ENCODE data around the gene CREBRF.
"Not testable (repeated sequence)": the region's sequence is repeated elsewhere in the genome, so short reads cannot be mapped to it uniquely, and the experiment has no call there.

CREBRF gene

DNA sequence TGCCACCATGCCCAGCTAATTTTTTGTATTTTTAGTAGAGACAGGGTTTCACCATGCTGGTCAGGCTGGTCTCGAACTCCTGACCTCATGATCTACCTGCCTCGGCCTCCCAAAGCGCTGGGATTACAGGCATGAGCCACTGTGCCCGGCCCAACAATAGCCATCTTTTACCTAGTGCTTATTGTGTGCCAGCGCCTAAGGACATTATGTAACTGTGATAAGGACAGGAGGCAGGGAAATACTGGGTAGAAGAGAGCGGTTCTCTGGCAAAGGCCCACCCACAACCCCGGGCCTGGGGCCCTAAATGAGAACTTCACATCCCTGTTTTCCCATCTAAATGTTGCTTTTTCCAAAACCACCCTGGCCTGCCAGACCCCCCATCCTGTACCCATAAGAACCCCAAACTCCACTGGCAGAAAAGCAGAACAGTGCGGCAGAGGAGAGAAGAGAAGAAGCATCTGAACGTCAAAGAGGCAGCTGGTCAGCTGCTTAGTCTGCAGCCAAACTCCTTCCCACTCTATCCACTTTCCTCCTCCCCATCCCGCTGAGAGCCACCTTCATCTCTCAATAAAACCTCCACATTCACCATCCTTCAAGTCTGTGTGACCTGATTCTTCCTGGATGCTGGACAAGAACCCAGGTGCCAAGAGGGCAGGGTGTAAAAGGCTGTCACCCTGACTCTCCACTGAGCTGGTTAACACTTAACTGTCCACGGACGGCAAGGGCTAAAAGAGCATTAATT is 8.9 kb upstream of the CREBRF start:
- CTCF ChIA-PET, H3K4me1 Mint-ChIP-seq: not testable (repeated sequence)

DNA sequence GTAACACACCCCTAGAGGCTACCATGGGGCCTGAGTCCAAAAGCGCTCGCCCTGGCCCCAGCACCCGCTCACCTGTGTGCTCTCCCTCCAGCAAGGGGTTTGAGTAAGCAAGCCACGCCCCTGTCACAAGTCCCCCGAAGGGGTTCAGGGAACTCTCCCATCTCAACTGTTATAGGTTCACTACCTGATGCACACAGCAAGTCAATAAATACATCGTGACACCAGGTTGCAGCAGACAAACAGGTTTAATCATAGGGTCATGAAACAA is 8.4 kb upstream of the CREBRF start:
- H3K4me3 Mint-ChIP-seq = no peak overlapping the region
- H3K4me1 Mint-ChIP-seq = peaks cover 4% of the 10 kb centered on the region
- H3K27me3 Mint-ChIP-seq = peaks cover 10% of the 10 kb centered on the region
- CTCF ChIA-PET = no interaction called here
- no peaks in the 10 kb centered on the region for H3K36me3 Mint-ChIP-seq
- no peak overlapping the region for H3K27ac Mint-ChIP-seq
- no peaks in the 10 kb centered on the region for H3K9me3 Mint-ChIP-seq
- DNase-seq = no peak

More for the DNA sequence above, 8.9 kb upstream of the CREBRF start:
- not testable (repeated sequence) for H3K4me3 Mint-ChIP-seq, H3K27ac Mint-ChIP-seq, H3K36me3 Mint-ChIP-seq, DNase-seq, H3K9me3 Mint-ChIP-seq, H3K27me3 Mint-ChIP-seq

DNA sequence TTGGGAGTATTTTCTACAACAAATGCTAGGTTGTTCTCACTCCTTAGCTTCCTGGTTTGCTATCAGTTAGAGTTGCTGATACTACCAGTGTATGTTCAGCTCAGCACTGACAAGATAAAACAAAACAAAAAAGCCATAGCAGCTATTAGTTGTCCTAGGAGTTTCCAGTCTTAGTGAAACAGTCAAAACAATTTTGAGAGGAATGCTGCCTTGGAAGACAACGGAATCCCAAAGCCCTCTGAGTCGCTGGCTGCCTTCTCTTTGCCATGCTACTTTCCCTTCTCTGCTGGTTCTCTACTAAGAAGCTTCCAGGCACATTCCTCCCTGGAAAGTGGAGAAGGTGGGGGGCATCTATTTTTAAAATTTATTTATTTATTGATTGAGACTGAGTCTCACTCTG is 5.4 kb upstream of the CREBRF start:
- peaks cover 10% of the 10 kb centered on the region for H3K27me3 Mint-ChIP-seq
- no peak overlapping the region for H3K27ac Mint-ChIP-seq
- no peak overlapping the region for H3K4me3 Mint-ChIP-seq
- no peak for DNase-seq
- no peaks in the 10 kb centered on the region for H3K36me3 Mint-ChIP-seq
- CTCF ChIA-PET = interaction anchor here (1.1 kb wide), 1 partner anchor 15 kb away, joined by 3 read pairs; no protein-coding TSS in a partner anchor
- H3K4me1 Mint-ChIP-seq = peaks cover 27% of the 10 kb centered on the region
- no peaks in the 10 kb centered on the region for H3K9me3 Mint-ChIP-seq

DNA sequence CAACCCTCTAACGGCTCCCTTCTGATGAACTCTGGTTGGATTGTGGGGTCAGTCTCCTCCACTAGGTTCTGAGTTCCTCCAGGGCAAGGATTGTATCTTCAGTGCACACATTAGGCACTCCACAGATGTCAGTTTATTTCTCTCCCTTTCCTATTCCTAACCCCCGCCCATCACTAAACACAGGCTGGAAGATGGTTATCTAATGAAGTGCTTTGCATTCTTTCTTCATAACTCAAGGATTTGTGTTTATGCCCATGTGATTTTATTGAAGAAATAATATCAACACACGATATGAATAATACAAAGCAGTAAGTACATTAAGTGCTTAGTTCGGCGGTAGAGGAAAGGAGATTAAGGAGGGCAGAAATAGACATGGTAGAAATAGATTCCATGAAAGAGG is 4.4 kb upstream of the CREBRF start:
- no peak overlapping the region for H3K4me3 Mint-ChIP-seq
- H3K27ac Mint-ChIP-seq = no peak overlapping the region
- CTCF ChIA-PET = no interaction called here
- peaks cover 29% of the 10 kb centered on the region for H3K4me1 Mint-ChIP-seq
- H3K36me3 Mint-ChIP-seq = no peaks in the 10 kb centered on the region
- no peaks in the 10 kb centered on the region for H3K9me3 Mint-ChIP-seq
- DNase-seq = no peak
- peaks cover 10% of the 10 kb centered on the region for H3K27me3 Mint-ChIP-seq

DNA sequence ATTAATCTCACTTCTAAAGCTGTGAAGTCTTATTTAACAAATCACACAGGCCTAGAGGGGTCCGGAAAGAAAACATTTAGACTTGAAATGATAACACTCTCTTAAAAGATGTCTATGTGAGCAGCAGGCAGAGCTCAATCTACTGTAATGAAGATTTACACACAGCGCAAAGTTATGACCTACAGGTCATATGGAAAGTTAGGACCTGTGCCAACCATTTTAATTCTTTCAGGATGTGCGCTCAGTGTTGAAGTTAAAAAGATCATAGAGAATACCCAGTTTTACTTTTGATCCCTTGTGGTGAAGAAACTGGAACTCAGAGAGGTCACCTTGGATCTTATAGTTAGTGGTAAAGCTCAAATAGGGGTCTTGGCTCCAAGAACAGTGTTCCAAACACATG is 3.1 kb upstream of the CREBRF start:
- Mint-ChIP-seq H3K4me3 (no peak overlapping the region), H3K27ac (no peak overlapping the region), H3K36me3 (no peaks in the 10 kb centered on the region), H3K9me3 (no peaks in the 10 kb centered on the region), H3K4me1 (peaks cover 35% of the 10 kb centered on the region), H3K27me3 (peaks cover 10% of the 10 kb centered on the region)
- CTCF ChIA-PET = no interaction called here
- DNase-seq = no peak

DNA sequence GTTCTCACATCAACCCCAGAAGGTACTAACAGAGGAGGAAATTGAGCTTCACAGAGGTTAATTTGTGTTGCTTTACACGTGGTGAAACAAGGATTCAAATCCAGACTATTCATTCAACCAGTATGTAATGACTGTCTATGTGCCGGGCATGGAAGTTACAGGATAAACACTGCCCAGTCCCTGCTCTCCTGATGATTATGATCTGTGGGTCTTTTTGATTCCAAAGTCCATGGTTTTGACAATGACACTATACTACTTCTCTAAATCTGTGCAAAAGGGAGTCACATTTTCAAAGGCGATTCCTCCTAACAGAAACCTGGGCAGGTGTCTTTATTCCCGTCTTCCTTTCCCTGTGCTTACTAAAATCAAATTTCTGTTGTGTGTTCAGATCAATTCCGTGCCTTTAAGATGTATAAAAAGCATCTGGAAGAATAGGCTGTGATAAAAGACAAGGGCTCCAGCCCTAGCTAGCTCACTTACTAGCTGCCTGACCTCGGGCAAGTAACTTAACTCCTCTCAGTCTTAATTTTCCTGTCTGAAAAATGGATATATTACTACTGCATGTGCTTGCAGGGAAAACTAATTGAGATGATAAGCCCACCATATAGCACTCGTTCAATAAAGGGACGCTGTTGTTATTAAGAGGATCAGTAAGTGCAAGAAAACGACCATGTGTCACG is 970 bp upstream of the CREBRF start:
- Mint-ChIP-seq H3K9me3 (no peaks in the 10 kb centered on the region), H3K27me3 (peaks cover 6% of the 10 kb centered on the region), H3K4me3 (peak overlapping the region; percentile 75), H3K4me1 (peaks cover 44% of the 10 kb centered on the region), H3K27ac (peak overlapping the region; percentile 85), H3K36me3 (peaks cover 4% of the 10 kb centered on the region)
- no peak for DNase-seq
- CTCF ChIA-PET = interaction anchor here (1.4 kb wide), 1 partner anchor 45 kb away, joined by 5 read pairs; no protein-coding TSS in a partner anchor

DNA sequence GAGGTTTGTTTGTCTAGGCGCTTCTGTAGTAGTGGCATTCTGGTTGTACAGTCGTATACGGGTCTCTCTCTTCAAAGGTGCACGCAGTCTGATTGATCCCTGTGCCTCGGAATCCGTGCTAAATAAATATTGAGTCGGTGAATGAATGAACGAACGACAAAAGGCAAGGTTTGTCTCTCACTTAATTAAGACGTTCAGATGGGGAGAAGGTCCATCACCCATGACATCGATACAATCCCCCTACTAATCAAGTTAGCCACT is 500 bp upstream of the CREBRF start:
- CTCF ChIA-PET = no interaction called here
- Mint-ChIP-seq H3K4me1 (peaks cover 44% of the 10 kb centered on the region), H3K36me3 (peaks cover 4% of the 10 kb centered on the region), H3K27ac (peak overlapping the region; percentile 85), H3K9me3 (no peaks in the 10 kb centered on the region), H3K27me3 (peaks cover 6% of the 10 kb centered on the region), H3K4me3 (peak overlapping the region; percentile 75)
- no peak for DNase-seq

DNA sequence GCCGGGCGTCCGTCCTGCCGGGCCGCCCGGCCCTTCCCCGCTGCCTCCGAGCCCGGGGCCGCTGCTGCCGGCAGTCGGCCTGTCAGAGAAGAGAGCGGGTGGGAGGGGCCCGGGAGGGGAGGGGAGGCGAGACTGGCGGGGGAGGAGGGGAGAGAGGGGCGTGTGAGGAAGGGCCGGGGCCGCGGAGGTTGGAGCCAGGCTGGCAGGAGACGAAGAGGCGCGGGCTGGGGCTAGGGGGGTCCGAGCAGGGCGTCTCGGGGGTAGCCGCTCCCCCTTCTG is 570 bp downstream of the CREBRF start:
- H3K4me1 Mint-ChIP-seq = peaks cover 46% of the 10 kb centered on the region
- H3K36me3 Mint-ChIP-seq = peaks cover 4% of the 10 kb centered on the region
- no peak for DNase-seq
- no peaks in the 10 kb centered on the region for H3K27me3 Mint-ChIP-seq
- CTCF ChIA-PET = interaction anchor here (1.8 kb wide), 1 partner anchor 72 kb away, joined by 10 read pairs; the partner anchor contains the start of gene ATP6V0E1
- H3K4me3 Mint-ChIP-seq = peak overlapping the region; percentile 95
- H3K9me3 Mint-ChIP-seq = no peaks in the 10 kb centered on the region
- H3K27ac Mint-ChIP-seq = peak overlapping the region; percentile 96

DNA sequence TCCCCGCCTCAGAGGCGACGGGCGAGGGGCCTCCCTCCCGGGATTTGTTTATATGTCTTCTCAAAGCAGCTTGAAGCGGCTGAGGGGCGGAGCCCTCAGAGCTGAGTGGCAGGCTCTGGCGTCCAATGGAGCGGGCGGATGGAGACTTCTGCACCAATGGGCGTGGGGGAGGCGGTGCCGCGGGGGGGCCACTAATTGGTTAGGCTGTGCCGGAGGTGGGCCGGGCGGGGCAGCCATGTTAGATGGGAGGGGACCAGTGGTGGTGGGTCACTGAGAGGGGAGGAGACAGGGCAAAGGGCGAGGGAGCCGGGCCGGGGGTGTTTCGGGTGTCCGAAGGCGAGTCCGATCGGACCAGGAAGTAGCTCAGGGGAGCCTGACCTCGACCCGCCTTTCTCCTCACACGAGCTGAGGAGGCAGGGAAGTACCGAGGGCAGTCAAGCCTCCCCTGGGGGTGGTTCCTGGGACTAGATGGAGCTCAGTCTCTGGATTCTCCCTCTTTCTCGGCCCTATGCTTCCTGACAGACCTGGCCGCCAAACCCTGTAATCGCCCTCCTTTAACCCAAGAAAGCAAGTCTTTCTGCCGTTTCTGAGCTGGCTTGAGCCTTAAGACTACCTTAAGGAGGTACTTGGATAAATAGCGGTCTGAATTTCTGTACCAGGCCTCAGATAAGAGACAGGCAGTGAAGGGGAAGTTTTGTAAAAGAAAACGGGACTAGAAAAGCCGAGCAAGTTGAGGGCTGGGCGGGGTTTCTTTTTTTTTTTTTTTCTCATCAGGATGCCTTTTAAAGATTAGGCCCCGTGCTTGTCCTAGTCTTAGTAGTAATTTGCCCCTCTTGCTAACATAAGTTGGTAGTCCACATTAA is 1.1 kb downstream of the CREBRF start:
- H3K27me3 Mint-ChIP-seq = no peaks in the 10 kb centered on the region
- H3K4me3 Mint-ChIP-seq = peak overlapping the region; percentile 95
- peak; percentile 100 for DNase-seq
- H3K9me3 Mint-ChIP-seq = no peaks in the 10 kb centered on the region
- H3K36me3 Mint-ChIP-seq = peaks cover 4% of the 10 kb centered on the region
- CTCF ChIA-PET = interaction anchor here (0.8 to 1.8 kb wide), 3 partner anchors 73 to 275 kb away, joined by 3 to 10 read pairs (median 3); partner anchors contain the start of gene ATP6V0E1
- peak overlapping the region; percentile 96 for H3K27ac Mint-ChIP-seq
- peaks cover 45% of the 10 kb centered on the region for H3K4me1 Mint-ChIP-seq

DNA sequence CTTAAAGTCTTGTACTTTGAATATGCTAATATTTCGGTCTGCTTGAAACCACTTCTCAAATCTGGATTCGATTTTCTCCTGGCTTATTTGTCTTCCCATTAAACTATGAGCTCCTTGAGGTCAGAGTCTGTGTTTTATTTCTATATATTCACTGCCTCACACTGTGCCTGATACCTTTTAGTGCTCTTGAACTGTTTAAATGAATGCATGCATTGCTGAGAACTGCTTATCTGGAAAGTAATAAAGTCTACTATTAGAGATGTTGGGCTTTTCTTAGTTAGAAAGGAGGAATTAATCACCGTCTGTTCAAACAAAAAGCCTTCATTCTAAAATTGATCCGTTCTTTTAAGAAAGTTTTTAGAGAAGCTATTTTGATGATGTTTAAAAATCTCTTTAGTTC is 6.0 kb downstream of the CREBRF start:
- Mint-ChIP-seq H3K9me3 (no peaks in the 10 kb centered on the region), H3K36me3 (peaks cover 6% of the 10 kb centered on the region), H3K27ac (no peak overlapping the region), H3K27me3 (no peaks in the 10 kb centered on the region), H3K4me3 (no peak overlapping the region), H3K4me1 (peaks cover 37% of the 10 kb centered on the region)
- no peak for DNase-seq
- CTCF ChIA-PET = interaction anchor here (1.2 kb wide), 1 partner anchor 78 kb away, joined by 3 read pairs; the partner anchor contains the start of gene ATP6V0E1

DNA sequence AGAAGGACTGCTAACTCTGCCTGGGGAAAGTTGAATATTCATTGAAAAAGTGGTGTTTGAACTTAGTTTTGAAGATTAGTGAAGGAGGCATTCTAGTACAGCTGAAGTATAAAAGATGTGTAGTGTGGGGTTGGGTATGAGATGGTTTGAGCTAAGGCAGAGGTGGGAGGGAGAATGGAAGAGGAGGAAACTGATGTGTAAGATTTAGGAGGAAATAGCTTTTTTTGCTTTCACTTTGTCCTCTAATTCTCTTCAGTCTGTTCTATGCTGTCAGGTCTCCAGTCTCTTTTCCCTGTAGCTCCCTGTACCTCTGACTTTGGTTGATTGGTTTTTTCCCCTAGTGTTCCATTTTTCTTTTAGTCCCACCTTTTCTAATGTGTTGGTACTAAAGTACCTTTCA is 9.0 kb downstream of the CREBRF start:
- Mint-ChIP-seq H3K4me1 (peaks cover 31% of the 10 kb centered on the region), H3K27me3 (no peaks in the 10 kb centered on the region), H3K36me3 (peaks cover 2% of the 10 kb centered on the region), H3K4me3 (peak overlapping the region; percentile 50), H3K27ac (peak overlapping the region; percentile 65), H3K9me3 (no peaks in the 10 kb centered on the region)
- CTCF ChIA-PET = interaction anchor here (0.7 to 1.8 kb wide), 2 partner anchors 14 to 81 kb away, joined by 3 read pairs; no protein-coding TSS in a partner anchor
- DNase-seq = no peak

DNA sequence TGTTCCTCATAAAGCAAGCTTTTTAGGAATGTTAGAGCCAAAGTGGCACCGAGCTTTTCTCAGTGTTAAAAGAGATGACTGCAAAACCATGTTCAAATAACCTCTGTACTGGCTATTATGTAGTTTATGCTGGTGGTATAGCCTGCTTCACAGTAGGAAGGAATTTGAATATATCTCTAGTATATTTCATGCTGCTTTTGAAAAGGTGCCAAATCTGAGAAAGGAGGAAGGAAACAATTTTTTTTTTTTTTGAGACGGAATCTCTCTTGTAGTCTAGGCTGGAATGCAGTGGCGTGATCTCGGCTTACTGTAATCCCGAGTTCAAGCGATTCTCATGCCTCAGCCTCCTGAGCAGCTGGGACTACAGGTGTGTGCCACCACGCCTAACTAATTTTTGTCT is 13.5 kb downstream of the CREBRF start:
- H3K27ac Mint-ChIP-seq = no peak overlapping the region
- DNase-seq = no peak
- CTCF ChIA-PET = no interaction called here
- H3K9me3 Mint-ChIP-seq = no peaks in the 10 kb centered on the region
- H3K4me3 Mint-ChIP-seq = no peak overlapping the region
- no peaks in the 10 kb centered on the region for H3K27me3 Mint-ChIP-seq
- peaks cover 2% of the 10 kb centered on the region for H3K36me3 Mint-ChIP-seq
- H3K4me1 Mint-ChIP-seq = peaks cover 26% of the 10 kb centered on the region

DNA sequence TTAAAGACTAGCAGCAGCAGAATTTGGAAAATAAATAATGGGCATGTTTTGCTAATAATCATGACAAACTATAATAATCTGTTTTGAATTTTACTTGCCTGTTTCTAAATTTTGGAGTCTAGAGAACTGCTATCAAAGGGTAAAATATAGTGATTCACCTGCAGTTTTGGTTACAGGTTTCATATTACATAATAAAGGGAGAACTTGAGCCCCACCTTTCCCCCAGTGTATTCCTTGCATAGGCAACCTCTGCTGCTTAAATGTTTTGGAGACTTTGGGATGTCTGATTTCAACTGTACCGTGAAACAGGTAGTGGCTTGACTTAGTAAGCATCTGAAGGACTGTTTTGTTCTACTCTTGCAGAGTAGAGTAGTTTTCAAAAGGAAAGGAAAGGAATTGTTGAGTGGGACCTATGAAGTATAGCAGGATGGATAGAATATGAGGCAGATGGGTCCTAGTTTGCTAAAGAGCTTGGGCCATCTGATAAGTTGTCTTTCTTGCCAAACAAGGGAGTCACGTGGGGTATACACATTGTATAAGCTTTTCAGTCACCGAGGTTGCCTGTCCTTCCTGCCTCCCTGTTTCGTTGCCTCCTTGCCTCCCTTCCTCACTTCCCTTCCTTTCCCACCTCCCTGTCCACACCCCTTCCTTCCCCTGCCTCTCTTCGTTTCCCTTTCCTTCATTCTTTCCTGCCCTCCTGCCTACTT is 19.1 kb downstream of the CREBRF start:
- Mint-ChIP-seq H3K9me3 (no peaks in the 10 kb centered on the region), H3K4me1 (no peaks in the 10 kb centered on the region), H3K4me3 (no peak overlapping the region), H3K36me3 (no peaks in the 10 kb centered on the region), H3K27me3 (no peaks in the 10 kb centered on the region), H3K27ac (no peak overlapping the region)
- CTCF ChIA-PET = no interaction called here
- DNase-seq = no peak

DNA sequence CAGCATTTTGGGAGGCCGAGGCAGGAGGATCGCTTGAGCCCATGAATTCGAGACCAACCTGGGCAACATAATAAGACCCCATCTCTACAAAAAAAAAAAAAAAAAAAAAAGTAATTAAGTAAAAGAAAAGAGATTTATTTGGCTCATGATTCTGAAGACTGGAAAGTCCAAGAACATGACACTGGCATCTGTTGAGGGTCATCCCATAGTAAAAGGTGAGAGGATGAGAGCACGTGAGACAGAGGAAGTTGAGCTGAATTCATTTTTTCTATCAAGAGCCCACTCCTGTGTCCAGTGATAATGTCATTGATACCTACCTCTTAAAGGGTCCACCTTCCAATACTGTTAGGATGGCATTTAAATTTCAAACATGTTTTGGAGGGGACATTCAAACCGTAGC is 19.8 kb downstream of the CREBRF start:
- CTCF ChIA-PET = no interaction called here
- Mint-ChIP-seq H3K9me3 (no peaks in the 10 kb centered on the region), H3K4me1 (no peaks in the 10 kb centered on the region), H3K27ac (no peak overlapping the region), H3K4me3 (no peak overlapping the region), H3K27me3 (no peaks in the 10 kb centered on the region), H3K36me3 (peaks cover 5% of the 10 kb centered on the region)
- no peak for DNase-seq
